ENCODE results near the gene EFNA2.
A peak's percentile ranks its signal among the peaks of the same experiment; 100 is the strongest.

- TF ChIP-seq ISL1 (CRISPR knock-in tag; IDR thresholded peaks at IDR 0.05) (no peak), POU6F1 (CRISPR knock-in tag; IDR thresholded peaks at IDR 0.05; ENCODE audit: borderline replicate concordance, low read depth) (no peak), CSDC2 (CRISPR knock-in tag; IDR thresholded peaks at IDR 0.05) (no peak), PATZ1 (CRISPR knock-in tag; IDR thresholded peaks at IDR 0.05; ENCODE audit: borderline replicate concordance) (0 out of 2 replicates have a peak, but pooled peaks have one; percentile 23), ZNF8 (CRISPR knock-in tag; IDR thresholded peaks at IDR 0.05) (no peak), TOX (CRISPR knock-in tag; IDR thresholded peaks at IDR 0.05; ENCODE audit: borderline replicate concordance) (no peak), ZFP30 (CRISPR knock-in tag; IDR thresholded peaks at IDR 0.05) (no peak), ARNTL (CRISPR knock-in tag; IDR thresholded peaks at IDR 0.05; ENCODE audit: borderline replicate concordance, low read depth) (no peak), SNAI2 (CRISPR knock-in tag; IDR thresholded peaks at IDR 0.05) (no peak), PPARA (CRISPR knock-in tag; IDR thresholded peaks at IDR 0.05; ENCODE audit: borderline replicate concordance) (no peak), ZFP3 (CRISPR knock-in tag; IDR thresholded peaks at IDR 0.05) (no peak)
Observed at GRCh38 chr19:1275260-1275975, 10.3 kb upstream of the EFNA2 start, which contains the start of gene FAM174C.
